Measurements from ENCODE around the gene DECR2.
"Not testable (repeated sequence)": the region's sequence is repeated elsewhere in the genome, so short reads cannot be mapped to it uniquely, and the experiment has no call there.

The DECR2 gene

DNA sequence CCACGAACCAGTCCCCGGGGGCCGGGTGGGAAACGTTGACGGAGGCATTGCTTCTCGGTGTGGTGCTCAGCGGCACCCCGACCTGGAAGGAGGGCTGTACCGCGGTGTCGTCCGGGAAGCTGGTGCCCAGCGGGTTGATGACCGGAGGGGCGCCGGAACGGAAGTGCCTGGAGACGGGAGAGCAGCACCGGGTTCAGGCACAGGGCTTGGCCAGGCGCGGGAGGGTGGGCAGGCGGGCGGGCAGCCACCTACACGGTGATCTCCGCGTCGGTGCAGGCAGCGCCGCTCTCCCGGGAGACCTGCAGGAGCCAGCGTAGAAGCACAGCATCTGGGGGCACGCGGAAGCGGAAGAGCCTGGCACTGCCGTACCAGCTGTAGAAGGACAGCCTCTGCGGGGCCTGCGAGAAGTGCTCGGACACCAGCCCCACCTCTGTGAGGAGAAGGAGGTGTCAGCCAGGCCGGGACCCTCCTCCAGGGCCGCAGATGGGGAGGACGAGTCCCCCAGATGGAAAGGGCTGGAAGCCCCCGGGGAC, 24.2 kb upstream of the DECR2 start:
- H3K4me1 ChIP-seq (ENCODE audit: insufficient read depth, low read length, poor library complexity, severe bottlenecking) = peaks cover 11% of the 10 kb centered on the region
- H3K36me3 ChIP-seq (ENCODE audit: insufficient read depth, low read length) = no peaks in the 10 kb centered on the region
- H3K9me2 ChIP-seq (replicated peaks; ENCODE audit: low read depth, low read length) = no peaks in the 10 kb centered on the region
- H3K9ac ChIP-seq (ENCODE audit: low read depth, low read length, poor library complexity, severe bottlenecking) = no peak overlapping the region
- H3K9me3 ChIP-seq (ENCODE audit: insufficient read depth, low read depth, low read length) = no peaks in the 10 kb centered on the region
- no peaks in the 10 kb centered on the region for H3K27me3 ChIP-seq (ENCODE audit: insufficient read depth, low read length, poor library complexity, severe bottlenecking)
- no peak overlapping the region for H3K4me3 ChIP-seq (ENCODE audit: low read length, poor library complexity, severe bottlenecking)
- H2AFZ ChIP-seq (ENCODE audit: low read length) = no peak overlapping the region
- no peaks in the 10 kb centered on the region for H4K20me1 ChIP-seq (ENCODE audit: insufficient read depth, low read length, poor library complexity, severe bottlenecking)
- no peak overlapping the region for H3K4me2 ChIP-seq (ENCODE audit: low read depth, low read length, poor library complexity, severe bottlenecking)
- no peaks in the 10 kb centered on the region for H3F3A ChIP-seq (ENCODE audit: low read depth)
- TF ChIP-seq, protein P1, sequence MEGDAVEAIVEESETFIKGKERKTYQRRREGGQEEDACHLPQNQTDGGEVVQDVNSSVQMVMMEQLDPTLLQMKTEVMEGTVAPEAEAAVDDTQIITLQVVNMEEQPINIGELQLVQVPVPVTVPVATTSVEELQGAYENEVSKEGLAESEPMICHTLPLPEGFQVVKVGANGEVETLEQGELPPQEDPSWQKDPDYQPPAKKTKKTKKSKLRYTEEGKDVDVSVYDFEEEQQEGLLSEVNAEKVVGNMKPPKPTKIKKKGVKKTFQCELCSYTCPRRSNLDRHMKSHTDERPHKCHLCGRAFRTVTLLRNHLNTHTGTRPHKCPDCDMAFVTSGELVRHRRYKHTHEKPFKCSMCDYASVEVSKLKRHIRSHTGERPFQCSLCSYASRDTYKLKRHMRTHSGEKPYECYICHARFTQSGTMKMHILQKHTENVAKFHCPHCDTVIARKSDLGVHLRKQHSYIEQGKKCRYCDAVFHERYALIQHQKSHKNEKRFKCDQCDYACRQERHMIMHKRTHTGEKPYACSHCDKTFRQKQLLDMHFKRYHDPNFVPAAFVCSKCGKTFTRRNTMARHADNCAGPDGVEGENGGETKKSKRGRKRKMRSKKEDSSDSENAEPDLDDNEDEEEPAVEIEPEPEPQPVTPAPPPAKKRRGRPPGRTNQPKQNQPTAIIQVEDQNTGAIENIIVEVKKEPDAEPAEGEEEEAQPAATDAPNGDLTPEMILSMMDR (conservative IDR thresholded peaks at IDR 0.05; ENCODE audit: low read length) = no peak
- TF ChIP-seq EZH2phosphoT487 (IDR thresholded peaks at IDR 0.05; ENCODE audit: borderline replicate concordance) = no peak
- peaks cover 21% of the 10 kb centered on the region for H3K79me2 ChIP-seq (ENCODE audit: insufficient read depth, low read length)

DNA sequence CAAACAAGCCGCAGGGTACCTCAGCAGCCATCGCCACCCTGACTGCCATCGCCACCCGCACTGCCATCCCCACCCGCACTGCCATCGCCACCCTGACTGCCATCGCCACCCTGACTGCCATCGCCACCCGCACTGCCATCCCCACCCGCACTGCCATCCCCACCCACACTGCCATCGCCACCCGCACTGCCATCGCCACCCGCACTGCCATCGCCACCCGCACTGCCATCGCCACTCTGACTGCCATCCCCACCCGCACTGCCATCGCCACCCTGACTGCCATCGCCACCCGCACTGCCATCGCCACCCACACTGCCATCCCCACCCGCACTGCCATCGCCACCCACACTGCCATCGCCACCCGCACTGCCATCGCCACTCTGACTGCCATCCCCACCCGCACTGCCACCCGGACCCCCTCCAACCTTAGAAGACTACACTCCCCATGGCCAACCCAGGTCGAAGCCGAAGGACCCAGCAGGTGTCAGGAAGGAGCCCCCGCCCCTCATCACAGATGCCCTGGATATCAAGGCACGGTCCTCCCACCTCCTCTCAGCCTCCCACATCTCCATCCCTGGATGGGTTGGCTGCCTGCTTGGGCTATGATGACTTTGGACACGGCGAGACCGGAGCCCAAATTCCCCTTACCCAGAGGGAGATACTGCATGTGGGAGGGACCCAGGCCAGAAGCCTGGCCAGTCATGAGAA, 23.4 kb upstream of the DECR2 start:
- not testable (repeated sequence) for H4K20me1 ChIP-seq (ENCODE audit: insufficient read depth, low read length, poor library complexity, severe bottlenecking); H3K4me3 ChIP-seq (ENCODE audit: low read length, poor library complexity, severe bottlenecking); H3K9me2 ChIP-seq (replicated peaks; ENCODE audit: low read depth, low read length); H3K9me3 ChIP-seq (ENCODE audit: insufficient read depth, low read depth, low read length); H3K27me3 ChIP-seq (ENCODE audit: insufficient read depth, low read length, poor library complexity, severe bottlenecking); H3K4me2 ChIP-seq (ENCODE audit: low read depth, low read length, poor library complexity, severe bottlenecking); H3K36me3 ChIP-seq (ENCODE audit: insufficient read depth, low read length); H2AFZ ChIP-seq (ENCODE audit: low read length); H3K9ac ChIP-seq (ENCODE audit: low read depth, low read length, poor library complexity, severe bottlenecking); H3F3A ChIP-seq (ENCODE audit: low read depth)
- H3K4me1 ChIP-seq (ENCODE audit: insufficient read depth, low read length, poor library complexity, severe bottlenecking) = peaks cover 17% of the 10 kb centered on the region
- peaks cover 21% of the 10 kb centered on the region for H3K79me2 ChIP-seq (ENCODE audit: insufficient read depth, low read length)

DNA sequence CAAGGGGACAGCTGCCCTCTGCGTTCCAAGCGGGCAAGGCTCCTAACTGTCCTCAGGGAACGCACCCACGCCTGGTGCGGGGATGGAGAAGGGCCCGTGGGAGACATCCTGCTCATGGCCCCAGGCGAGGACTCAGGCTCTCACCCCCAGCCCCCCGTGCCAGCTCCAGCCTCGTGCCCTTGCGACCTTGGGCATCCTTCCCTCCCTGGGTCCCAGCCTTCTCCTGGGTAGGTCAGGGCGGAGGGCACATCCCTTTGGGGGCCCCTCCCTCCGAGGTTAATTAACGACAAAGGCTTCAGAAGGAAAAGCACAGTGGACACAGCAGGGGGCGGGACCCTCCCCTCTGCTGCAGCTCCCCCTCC, 22.9 kb upstream of the DECR2 start:
- Histone ChIP-seq H3K36me3 (ENCODE audit: insufficient read depth, low read length) (no peaks in the 10 kb centered on the region), H3K9me2 (replicated peaks; ENCODE audit: low read depth, low read length) (no peaks in the 10 kb centered on the region), H2AFZ (ENCODE audit: low read length) (no peak overlapping the region), H4K20me1 (ENCODE audit: insufficient read depth, low read length, poor library complexity, severe bottlenecking) (no peaks in the 10 kb centered on the region), H3K9ac (ENCODE audit: low read depth, low read length, poor library complexity, severe bottlenecking) (no peak overlapping the region), H3K4me1 (ENCODE audit: insufficient read depth, low read length, poor library complexity, severe bottlenecking) (peaks cover 18% of the 10 kb centered on the region), H3K79me2 (ENCODE audit: insufficient read depth, low read length) (peaks cover 21% of the 10 kb centered on the region), H3K4me3 (ENCODE audit: low read length, poor library complexity, severe bottlenecking) (no peak overlapping the region), H3F3A (ENCODE audit: low read depth) (no peaks in the 10 kb centered on the region), H3K4me2 (ENCODE audit: low read depth, low read length, poor library complexity, severe bottlenecking) (no peak overlapping the region), H3K27me3 (ENCODE audit: insufficient read depth, low read length, poor library complexity, severe bottlenecking) (no peaks in the 10 kb centered on the region), H3K9me3 (ENCODE audit: insufficient read depth, low read depth, low read length) (no peaks in the 10 kb centered on the region)
- TF ChIP-seq EZH2phosphoT487 (IDR thresholded peaks at IDR 0.05; ENCODE audit: borderline replicate concordance) = no peak
- TF ChIP-seq, protein P1 (conservative IDR thresholded peaks at IDR 0.05; ENCODE audit: low read length) = no peak

All from Loucy (cell line).